Measurements from ENCODE around the gene KCTD15.

Gene KCTD15

DNA sequence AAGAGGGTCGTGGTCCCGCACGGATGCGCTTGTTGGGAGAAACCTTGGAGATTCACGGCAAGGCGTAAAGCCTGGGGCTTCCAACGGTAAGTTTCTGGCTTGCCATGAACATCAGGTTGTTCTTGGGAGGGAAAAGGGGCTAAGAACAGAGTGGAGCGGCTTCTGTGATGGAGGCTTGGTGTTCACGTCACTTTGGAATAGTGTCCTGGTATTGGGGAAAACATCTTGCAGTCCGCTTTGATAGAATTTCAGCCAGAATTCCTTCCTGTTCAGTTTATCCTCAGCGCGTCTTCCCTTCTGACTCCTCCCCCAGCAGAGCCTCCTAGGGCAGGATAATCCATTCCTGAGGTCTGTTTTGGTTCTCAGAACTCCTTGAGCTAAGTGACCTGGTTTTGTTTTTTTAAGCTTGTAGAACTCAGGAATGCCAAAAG lies 2.0 kb downstream of the KCTD15 start:
- ATAC-seq: no peak

- ATAC-seq: no peak
Observed at GRCh38 chr19:33799476-33799875, 2.8 kb downstream of the KCTD15 start.

- ATAC-seq: no peak
Observed at GRCh38 chr19:33800012-33800680, 3.5 kb downstream of the KCTD15 start.

DNA sequence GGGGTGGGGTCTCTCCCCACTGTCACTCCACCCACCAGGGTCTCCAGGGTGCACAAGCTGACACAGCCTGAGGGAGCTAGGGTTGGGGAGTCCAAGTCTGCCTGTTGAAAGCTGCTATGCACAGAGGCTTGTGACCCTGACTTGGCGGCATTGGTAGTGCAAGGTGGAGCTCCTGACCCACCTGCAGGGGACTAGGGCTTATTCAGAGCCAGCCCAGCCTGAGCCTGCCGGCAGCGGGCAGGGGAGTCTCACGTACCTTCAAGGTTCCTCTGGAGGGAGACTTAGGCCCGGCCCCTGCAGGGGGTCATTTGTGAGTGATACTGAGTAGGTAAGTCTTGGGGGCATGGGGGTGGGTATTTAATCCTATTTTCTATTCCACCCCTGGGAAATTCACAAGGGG lies 4.7 kb downstream of the KCTD15 start:
- ATAC-seq: no peak

GRCh38 chr19:33802001-33802400 lies 5.3 kb downstream of the KCTD15 start:
- ATAC-seq: no peak

DNA sequence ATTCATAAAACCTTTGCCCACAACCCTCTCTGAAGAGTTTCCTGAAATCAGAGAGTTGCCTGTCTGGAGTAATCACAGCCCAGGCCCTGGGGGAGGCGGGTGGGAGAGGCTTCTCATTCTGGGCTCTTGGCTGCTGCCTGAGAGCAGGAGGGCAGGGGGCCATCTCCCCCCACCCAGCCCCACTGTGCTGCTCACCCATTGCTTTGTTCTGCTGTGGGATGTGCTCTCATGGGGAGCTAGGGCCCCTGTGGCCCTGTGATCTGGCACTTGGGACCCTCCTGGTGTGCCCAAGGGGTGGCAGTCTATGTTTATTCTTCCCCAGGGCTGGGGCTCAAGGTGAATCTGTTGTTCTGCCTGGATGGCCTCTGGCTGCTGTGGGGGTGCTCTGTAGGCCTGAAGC lies 6.1 kb downstream of the KCTD15 start:
- ATAC-seq: no peak

GRCh38 chr19:33803383-33803782 lies 6.7 kb downstream of the KCTD15 start:
- no peak for ATAC-seq

DNA sequence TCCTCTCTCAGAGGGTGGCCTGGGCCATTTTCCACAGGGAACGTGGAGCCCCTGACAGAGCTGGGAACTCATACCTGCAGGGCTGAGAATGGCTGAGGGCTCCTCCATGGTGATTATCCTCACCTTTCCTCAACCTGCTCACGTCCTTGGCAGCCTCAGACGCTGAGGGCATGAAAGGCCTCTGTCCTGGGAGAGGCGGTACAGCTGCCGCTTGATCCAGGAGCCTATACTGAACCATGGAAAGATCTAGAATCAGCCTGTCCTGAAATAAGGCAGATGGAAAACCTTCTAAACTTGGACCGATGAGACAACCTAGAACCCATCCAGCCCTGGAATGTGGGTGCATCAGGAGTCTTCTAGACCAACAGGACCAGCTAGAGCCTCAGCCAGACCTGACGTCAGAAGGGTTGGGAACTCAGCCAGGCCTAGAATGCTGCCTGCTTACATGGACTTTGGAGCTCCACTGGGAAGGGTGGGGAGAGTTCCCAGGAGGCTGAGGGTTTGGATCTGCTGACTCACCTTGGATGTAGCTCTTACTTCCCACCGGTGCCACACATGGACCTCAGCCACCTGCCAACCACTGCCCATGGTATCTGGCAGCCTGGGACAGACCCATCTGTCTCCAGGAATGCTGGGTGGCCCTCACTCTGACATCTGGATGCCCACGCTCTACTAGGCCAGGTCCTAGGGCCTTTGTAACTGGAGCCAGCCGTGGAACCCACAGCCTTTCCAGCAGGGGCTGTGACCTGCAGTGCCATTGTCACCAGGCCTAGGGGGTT lies 7.5 kb downstream of the KCTD15 start:
- no peak for ATAC-seq

GRCh38 chr19:33805313-33805712 lies 8.6 kb downstream of the KCTD15 start:
- no peak for ATAC-seq

- no peak for ATAC-seq
Observed at GRCh38 chr19:33805840-33806433, 9.3 kb downstream of the KCTD15 start.

- no peak for ATAC-seq
Observed at GRCh38 chr19:33806434-33806881, 9.8 kb downstream of the KCTD15 start.

GRCh38 chr19:33808399-33808798 lies 11.7 kb downstream of the KCTD15 start:
- no peak for ATAC-seq

DNA sequence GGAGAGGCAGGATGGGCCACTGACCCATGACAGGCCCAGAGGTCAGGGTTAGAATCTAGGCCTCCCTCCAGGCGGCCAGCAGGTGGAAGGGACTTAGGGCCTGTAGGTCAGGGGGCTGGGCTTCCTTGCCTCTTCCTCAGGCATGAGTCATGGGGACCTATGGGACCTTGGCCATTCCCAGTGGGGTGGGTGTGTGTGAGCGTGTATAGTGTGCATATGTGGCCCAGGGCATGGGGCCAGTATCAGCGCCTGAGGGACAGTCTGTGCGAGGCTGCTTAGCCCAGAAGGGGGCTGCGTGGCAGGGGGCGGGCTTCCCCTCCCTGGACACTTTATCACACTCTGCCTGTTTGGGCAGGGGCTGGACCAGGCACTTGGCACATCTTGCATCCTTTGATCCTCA lies 13.3 kb downstream of the KCTD15 start:
- no peak for ATAC-seq

DNA sequence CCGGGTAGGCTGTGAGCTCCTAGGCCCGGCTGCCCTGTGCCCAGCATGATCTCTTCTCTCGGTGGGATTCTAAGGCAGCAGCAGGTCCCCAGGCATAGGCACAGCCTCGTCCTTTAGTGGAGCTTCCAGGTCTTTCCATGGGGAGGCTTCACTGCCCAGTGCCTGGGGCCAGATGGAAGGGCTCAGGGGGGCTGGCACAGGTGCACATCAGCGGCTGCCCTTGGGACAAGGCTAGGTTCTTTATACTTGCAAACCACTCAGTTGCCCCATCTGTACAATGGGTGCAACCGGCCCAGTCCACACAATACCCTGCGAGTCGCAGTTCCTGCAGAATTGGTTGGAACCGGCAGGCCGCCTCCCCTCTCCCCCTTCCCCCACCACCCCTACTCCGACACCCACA lies 14.2 kb downstream of the KCTD15 start:
- no peak for ATAC-seq

DNA sequence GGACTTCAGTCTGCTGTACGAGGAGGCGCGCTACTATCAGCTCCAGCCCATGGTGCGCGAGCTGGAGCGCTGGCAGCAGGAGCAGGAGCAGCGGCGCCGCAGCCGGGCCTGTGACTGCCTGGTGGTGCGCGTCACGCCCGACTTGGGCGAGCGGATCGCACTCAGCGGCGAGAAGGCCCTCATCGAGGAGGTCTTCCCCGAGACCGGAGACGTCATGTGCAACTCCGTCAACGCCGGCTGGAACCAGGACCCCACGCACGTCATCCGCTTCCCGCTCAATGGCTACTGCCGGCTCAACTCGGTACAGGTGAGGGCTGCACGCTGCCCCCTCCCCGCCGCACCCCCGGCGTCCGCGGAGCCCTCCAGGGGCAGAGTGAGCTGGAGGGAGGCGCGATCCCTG lies 14.6 kb downstream of the KCTD15 start:
- no peak for ATAC-seq

DNA sequence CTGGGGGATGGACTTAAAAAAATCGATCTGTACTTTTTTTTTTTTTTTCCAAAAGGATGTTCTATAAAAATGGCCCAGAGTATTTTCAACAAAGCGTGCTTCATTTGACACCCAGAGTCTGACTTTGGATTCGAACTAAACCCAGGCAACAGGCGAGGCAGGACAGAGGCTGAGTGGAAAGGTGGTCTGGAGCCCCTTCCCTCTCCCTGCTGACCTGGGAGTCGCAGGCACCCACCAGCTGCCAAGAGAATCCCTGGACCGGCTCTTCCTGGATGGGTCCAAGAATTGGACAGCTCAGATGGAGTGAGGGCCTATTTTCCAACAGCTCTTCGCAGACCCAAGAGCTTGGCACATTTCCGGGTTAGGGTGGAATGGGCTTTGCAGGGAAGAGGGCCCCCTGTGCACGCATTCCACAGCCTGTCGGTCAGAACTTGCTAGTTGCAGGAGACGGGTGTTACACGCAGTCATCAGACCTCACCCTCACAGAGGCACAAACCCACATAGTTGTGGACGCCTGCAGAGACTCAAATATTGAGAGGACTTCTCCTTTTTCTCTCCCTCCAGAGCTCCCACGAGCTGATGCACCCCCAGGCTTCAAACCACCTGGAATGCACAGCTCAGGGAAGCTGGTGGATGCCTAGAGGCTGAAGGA lies 15.2 kb downstream of the KCTD15 start:
- ATAC-seq: no peak

- no peak for ATAC-seq
Observed at GRCh38 chr19:33812388-33813330, 16.0 kb downstream of the KCTD15 start.

DNA sequence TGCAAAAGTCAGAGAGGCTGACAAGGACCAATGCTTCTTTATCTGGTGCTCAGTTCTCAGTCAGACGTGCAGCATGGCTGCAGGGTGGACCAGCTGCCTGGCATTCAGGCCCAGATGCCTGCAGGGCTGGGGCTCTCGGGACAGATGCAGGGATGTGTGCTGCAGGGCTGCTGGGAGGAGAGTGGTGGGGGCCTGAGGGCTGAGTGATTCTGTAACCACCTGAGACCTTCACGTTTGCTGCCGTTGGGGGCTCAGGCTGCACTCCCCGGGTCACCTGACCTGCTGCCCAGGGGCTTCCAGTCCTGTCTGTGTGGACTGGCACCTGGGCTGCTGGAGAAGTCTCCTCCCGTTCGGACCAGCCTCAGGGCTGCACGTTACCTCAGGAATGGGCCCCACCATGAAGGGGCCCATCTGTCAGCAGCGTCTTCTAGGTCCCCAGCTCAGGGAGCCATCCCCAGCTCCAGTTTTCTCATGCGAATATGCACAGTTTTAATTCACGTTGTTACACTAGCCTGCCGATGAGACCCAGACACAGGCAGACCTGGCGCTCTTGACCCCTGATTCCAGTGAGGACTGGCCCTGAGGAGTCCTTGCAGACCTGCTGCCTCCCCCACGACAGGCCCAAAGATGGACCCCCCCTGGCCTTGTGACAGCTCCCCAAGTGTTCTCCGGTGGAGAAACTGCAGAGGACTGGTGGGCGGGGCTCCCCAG lies 16.9 kb downstream of the KCTD15 start:
- no peak for ATAC-seq

GRCh38 chr19:33814181-33815165 lies 17.8 kb downstream of the KCTD15 start:
- no peak for ATAC-seq

Measured in activated CD4-positive, CD25-positive, alpha-beta regulatory T cell treated with anti-CD3 and anti-CD28 coated beads, Interleukin-2, amount 50 U/mL, for 24 hours (primary cell).